Central memory CD8-positive, alpha-beta T cell (primary cell): ENCODE measurements around the gene FAAP100.
A peak's percentile ranks its signal among the peaks of the same experiment; 100 is the strongest.

Experiments
- ATAC-seq: fragments of 150-1000 bp; cut with Tn5 transposase; replicated peaks from 2 replicates; pipeline ENCODE4 v1.10.0; 2022; ENCODE audit warnings: mild to moderate bottlenecking, moderate FRiP score, moderate number of reproducible peaks; ENCODE audit not compliant: poor library complexity, severe bottlenecking; ENCODE audit errors: extremely low read depth
- DNase-seq, 2 donors: peaks; one replicate each; pipeline ENCODE4 v3.0.0; 2021; ENCODE audit warnings: low spot score in 2 of 2
- H3K27ac Mint-ChIP-seq: one replicate; pipeline ENCODE4 v1.8.0; 2022; ENCODE audit warnings: low read depth, mild to moderate bottlenecking, moderate library complexity, mixed read lengths
- H3K27me3 Mint-ChIP-seq: one replicate; pipeline ENCODE4 v1.8.0; 2022; ENCODE audit warnings: mixed read lengths
- H3K36me3 Mint-ChIP-seq: one replicate; pipeline ENCODE4 v1.8.0; 2022; ENCODE audit warnings: mild to moderate bottlenecking, moderate library complexity, mixed read lengths; ENCODE audit not compliant: insufficient read depth
- H3K4me1 Mint-ChIP-seq: one replicate; pipeline ENCODE4 v1.8.0; 2022; ENCODE audit warnings: mixed read lengths
- H3K4me3 Mint-ChIP-seq: one replicate; pipeline ENCODE4 v1.8.0; 2022; ENCODE audit warnings: mild to moderate bottlenecking, moderate library complexity, mixed read lengths
- H3K9me3 Mint-ChIP-seq: one replicate; pipeline ENCODE4 v1.8.0; 2022; ENCODE audit warnings: mixed read lengths

The FAAP100 gene

GRCh38 chr17:81549031-81549557 is 3.1 kb downstream of the FAAP100 start:
- DNase-seq (no peak), ATAC-seq (no peak)
- H3K36me3 Mint-ChIP-seq = peaks cover 30% of the 10 kb centered on the region
- peaks cover 29% of the 10 kb centered on the region for H3K4me1 Mint-ChIP-seq
- H3K27me3 Mint-ChIP-seq = no peaks in the 10 kb centered on the region
- no peak overlapping the region for H3K27ac Mint-ChIP-seq
- H3K9me3 Mint-ChIP-seq = no peaks in the 10 kb centered on the region
- H3K4me3 Mint-ChIP-seq = peak overlapping the region; percentile 13

DNA sequence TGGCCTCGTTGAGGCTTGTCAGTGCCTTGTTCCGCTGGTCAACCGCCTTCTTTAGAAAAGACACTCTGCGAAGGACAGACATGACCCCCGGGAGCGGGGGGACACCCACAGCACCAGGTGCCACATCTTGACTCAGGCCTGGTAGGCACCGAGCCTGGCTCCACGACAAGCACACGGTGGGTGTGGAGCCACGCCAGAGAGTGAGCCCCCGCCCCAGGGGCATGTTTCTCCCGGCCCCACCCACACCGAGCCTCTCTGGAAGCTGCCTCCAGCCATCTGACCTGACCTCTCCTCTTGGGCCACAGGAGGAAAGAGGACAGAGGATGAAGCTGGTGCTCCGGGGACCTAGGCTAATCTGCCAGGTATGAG is 4.6 kb downstream of the FAAP100 start:
- H3K36me3 Mint-ChIP-seq = peaks cover 20% of the 10 kb centered on the region

DNA sequence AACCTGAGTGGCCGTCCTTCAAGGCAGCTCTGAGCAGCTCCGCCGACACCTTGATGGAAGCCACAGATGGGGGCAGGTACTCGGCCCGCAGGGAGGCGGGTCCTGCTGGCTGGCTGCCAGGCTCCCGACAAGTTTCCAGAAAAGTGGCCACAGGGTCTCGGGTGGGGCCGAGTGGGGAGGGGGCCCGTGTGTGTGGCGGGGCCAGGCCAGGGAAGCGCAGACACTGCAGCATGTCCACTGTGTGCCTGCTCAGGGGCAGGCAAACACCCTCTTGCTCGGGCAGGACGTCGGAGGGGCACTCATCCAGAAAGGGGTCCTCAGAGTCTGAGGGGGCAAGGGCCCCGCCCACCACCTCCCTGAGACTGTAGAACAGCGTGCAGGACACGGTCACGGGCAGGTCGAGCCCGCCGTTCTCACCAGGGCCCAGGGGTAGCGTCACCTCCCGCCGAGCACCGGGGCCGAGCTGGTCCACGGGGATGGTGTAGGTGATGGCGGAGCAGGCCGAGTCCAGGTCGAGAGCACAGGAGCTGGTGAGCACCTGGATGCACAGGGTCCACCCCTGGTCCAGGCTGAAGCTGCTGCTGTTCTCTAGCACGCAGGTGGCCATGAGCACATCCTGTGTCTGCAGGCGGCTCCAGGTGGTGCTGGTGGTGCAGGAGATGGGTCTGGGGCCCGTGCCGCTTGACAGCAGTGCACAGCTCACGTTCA is 5.1 kb downstream of the FAAP100 start:
- no peak for DNase-seq
- H3K4me3 Mint-ChIP-seq = no peak overlapping the region
- no peak overlapping the region for H3K27ac Mint-ChIP-seq
- no peak for ATAC-seq
- peaks cover 15% of the 10 kb centered on the region for H3K4me1 Mint-ChIP-seq
- H3K27me3 Mint-ChIP-seq = no peaks in the 10 kb centered on the region
- peaks cover 19% of the 10 kb centered on the region for H3K36me3 Mint-ChIP-seq
- H3K9me3 Mint-ChIP-seq = no peaks in the 10 kb centered on the region

More for the DNA sequence above, 4.6 kb downstream of the FAAP100 start:
- no peaks in the 10 kb centered on the region for H3K9me3 Mint-ChIP-seq
- H3K4me1 Mint-ChIP-seq = peaks cover 15% of the 10 kb centered on the region
- no peaks in the 10 kb centered on the region for H3K27me3 Mint-ChIP-seq
- ATAC-seq = no peak
- no peak overlapping the region for H3K27ac Mint-ChIP-seq
- no peak overlapping the region for H3K4me3 Mint-ChIP-seq
- no peak for DNase-seq

- Mint-ChIP-seq H3K4me3 (no peak overlapping the region), H3K27me3 (no peaks in the 10 kb centered on the region), H3K27ac (no peak overlapping the region), H3K36me3 (peaks cover 15% of the 10 kb centered on the region), H3K4me1 (peaks cover 9% of the 10 kb centered on the region), H3K9me3 (no peaks in the 10 kb centered on the region)
- DNase-seq (no peak), ATAC-seq (no peak)
Observed at GRCh38 chr17:81545160-81545949, 6.8 kb downstream of the FAAP100 start.

DNA sequence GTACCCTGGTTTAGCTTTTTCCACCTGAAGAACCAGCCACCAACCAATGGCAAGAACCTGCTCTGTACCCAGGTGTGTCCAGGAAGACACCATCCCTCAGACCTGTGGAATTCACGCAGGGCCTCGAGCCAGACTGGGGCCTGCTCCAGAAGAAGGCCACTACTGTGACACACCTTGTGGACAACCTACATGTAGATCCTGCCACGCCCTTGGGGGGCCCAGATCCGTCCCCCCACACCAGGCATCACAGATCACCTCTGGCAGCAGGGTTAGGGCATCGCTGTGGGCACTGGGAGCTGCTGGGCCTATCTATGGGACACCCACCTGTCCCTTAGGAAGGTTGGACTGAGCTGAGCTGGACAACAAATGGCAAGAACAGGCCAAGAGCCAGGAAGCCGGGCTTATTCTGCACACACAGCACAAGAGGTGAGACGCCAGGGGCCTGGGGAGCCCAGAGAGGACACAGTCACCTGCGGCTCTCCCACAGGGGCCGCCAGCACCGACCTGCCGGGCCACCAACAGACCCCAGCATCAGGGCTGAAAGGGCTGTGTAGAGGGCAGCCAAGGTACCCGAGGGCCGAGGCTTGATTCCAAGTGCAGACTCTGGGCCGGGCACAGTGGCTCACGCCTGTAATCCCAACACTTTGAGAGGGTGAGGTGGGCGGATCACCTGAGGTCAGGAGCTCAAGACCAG is 7.7 kb downstream of the FAAP100 start:
- Mint-ChIP-seq H3K27me3 (no peaks in the 10 kb centered on the region), H3K36me3 (peaks cover 10% of the 10 kb centered on the region), H3K27ac (peak overlapping the region; percentile 47), H3K4me1 (peaks cover under 1% of the 10 kb centered on the region), H3K4me3 (no peak overlapping the region), H3K9me3 (no peaks in the 10 kb centered on the region)
- DNase-seq = no peak
- ATAC-seq = no peak

- DNase-seq (no peak), ATAC-seq (no peak)
- no peaks in the 10 kb centered on the region for H3K4me1 Mint-ChIP-seq
- H3K36me3 Mint-ChIP-seq = peaks cover 9% of the 10 kb centered on the region
- H3K4me3 Mint-ChIP-seq = no peak overlapping the region
- H3K27me3 Mint-ChIP-seq = no peaks in the 10 kb centered on the region
- H3K27ac Mint-ChIP-seq = no peak overlapping the region
- H3K9me3 Mint-ChIP-seq = no peaks in the 10 kb centered on the region
Observed at GRCh38 chr17:81543756-81544155, 8.4 kb downstream of the FAAP100 start.

DNA sequence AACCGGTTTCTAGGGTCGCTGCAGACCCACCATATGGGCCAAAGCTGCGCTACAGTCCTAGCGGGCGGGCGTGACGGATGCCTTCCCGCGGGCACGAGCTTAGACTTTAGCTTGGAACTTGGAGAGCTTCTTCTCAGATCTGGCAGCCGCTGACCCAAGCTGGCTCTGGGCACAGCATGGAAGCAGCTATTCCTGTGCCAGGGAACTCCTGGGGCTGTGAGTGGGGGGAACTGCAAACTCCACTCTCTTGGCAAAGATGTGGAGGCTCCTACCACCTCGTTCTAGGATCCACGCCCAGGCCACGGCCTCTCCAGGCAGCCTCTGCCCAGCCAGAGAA is 8.8 kb downstream of the FAAP100 start:
- DNase-seq (no peak), ATAC-seq (no peak)
- no peaks in the 10 kb centered on the region for H3K27me3 Mint-ChIP-seq
- no peak overlapping the region for H3K4me3 Mint-ChIP-seq
- H3K36me3 Mint-ChIP-seq = peaks cover 9% of the 10 kb centered on the region
- no peaks in the 10 kb centered on the region for H3K4me1 Mint-ChIP-seq
- H3K27ac Mint-ChIP-seq = no peak overlapping the region
- no peaks in the 10 kb centered on the region for H3K9me3 Mint-ChIP-seq

DNA sequence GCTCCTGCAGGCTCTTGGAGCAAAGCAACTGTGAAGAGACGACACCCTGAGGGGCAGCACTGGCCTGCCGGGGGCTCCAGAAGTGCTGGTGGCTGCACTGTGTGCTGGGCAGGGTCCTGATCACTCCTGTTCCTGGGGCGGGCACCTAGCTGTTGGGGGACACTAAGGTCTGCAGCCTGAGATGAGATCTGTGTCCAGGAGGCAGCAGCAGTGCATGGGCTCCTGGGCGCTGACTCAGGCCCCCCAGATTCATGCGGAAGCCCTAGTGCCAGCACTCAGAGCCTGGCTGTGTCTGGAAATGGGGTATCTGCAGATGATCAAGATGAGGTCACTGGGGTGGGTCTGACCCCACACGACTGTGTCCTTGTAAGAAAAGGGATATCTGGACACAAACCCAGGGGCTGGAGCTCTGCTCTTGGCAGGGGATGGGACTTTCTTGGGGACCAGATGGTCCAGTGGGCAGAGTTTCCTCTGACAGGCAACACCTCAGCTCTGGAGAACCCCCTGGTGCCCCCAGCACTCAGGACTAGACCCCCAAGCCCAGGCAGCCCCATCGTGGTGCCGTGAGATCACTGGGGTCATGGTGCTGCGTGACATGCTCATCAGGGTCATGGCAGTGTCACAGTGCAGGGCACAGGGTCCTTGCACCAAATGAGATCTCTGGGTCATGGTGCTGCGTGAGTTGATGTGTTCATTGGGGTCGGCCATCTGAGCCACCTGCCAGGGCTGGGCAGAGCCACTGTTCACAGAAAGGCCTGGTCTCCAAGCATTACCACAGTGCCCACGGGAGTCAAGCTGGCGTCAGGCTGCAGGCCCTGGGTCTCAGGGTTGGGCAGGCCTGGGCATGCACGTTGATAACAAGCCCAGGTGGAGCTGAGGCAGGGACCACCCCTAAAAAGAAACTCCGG is 9.5 kb downstream of the FAAP100 start:
- H3K9me3 Mint-ChIP-seq = no peaks in the 10 kb centered on the region
- ATAC-seq (no peak), DNase-seq (no peak)
- no peak overlapping the region for H3K4me3 Mint-ChIP-seq
- peaks cover 6% of the 10 kb centered on the region for H3K4me1 Mint-ChIP-seq
- H3K27me3 Mint-ChIP-seq = no peaks in the 10 kb centered on the region
- peaks cover 9% of the 10 kb centered on the region for H3K36me3 Mint-ChIP-seq
- H3K27ac Mint-ChIP-seq = no peak overlapping the region

- Mint-ChIP-seq H3K9me3 (no peaks in the 10 kb centered on the region), H3K4me3 (no peak overlapping the region), H3K4me1 (peaks cover 6% of the 10 kb centered on the region), H3K27ac (no peak overlapping the region), H3K36me3 (peaks cover 4% of the 10 kb centered on the region), H3K27me3 (no peaks in the 10 kb centered on the region)
- ATAC-seq (no peak), DNase-seq (no peak)
Observed at GRCh38 chr17:81541123-81541522, 11.0 kb downstream of the FAAP100 start.

DNA sequence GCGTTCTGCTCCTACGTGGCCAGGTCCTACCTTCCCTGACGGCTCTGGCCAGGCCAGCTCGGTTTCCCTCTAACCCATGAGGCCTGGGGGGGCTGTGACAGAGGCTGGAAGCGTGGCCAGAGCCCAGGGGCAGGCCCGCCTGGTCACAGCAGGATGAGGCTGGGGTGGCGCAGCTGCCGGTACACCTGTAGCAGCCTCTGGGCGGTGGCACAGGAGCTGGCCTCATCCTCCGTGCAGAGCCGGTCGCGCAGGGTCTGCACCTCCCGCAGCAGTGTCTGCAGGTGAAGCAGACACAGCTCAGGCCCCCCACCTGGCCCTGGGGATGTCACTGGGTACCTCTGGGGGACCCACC is 11.5 kb downstream of the FAAP100 start:
- peaks cover 4% of the 10 kb centered on the region for H3K36me3 Mint-ChIP-seq
- no peak for DNase-seq
- no peak overlapping the region for H3K27ac Mint-ChIP-seq
- no peaks in the 10 kb centered on the region for H3K9me3 Mint-ChIP-seq
- H3K4me1 Mint-ChIP-seq = peaks cover 6% of the 10 kb centered on the region
- no peak overlapping the region for H3K4me3 Mint-ChIP-seq
- no peaks in the 10 kb centered on the region for H3K27me3 Mint-ChIP-seq
- no peak for ATAC-seq

DNA sequence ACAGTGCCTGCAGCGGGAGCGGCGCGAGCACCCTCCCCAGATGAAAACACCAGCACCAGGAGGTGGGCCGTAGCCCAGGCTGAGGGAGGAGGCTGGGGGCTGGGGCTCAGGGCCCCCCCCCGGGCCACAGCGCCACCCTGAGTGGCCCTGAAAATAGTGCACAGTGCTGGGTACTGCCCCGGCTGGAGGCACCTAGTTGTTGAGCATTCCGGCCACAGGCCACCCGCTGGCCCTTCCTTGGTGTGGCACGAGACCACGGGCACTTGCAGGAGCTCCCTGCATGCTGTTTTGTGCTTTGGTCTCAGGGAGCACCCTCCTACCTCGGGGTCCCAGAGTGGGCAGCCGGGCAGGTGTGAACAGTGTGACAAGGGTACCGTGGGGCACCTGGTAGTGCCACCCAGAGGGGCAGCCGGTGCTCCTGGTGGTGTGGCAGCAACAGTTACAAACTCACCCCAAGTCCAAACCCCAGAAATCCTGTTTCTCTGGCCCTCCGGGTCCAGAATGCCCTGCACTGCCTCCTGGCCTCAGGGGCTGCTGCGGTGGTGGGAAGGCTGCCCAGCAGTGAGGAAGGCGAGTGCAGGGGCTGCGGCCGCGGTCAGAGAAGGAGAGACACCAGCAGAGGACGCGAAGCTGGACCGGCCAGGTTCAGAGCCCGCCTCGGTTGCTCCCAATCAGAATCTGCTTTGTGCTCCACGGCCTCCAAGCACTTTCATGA is 12.0 kb downstream of the FAAP100 start:
- H3K27ac Mint-ChIP-seq = no peak overlapping the region
- ATAC-seq (no peak), DNase-seq (no peak)
- peaks cover 6% of the 10 kb centered on the region for H3K4me1 Mint-ChIP-seq
- no peak overlapping the region for H3K4me3 Mint-ChIP-seq
- no peaks in the 10 kb centered on the region for H3K27me3 Mint-ChIP-seq
- no peaks in the 10 kb centered on the region for H3K9me3 Mint-ChIP-seq
- peaks cover 2% of the 10 kb centered on the region for H3K36me3 Mint-ChIP-seq

GRCh38 chr17:81539571-81539900 is 12.6 kb downstream of the FAAP100 start:
- Mint-ChIP-seq H3K27ac (no peak overlapping the region), H3K27me3 (no peaks in the 10 kb centered on the region), H3K4me3 (no peak overlapping the region), H3K4me1 (peaks cover 6% of the 10 kb centered on the region), H3K9me3 (no peaks in the 10 kb centered on the region), H3K36me3 (peaks cover 2% of the 10 kb centered on the region)
- ATAC-seq (no peak), DNase-seq (no peak)
